GM12875 (cell line): ENCODE data around the gene KIAA1614.
"Not testable (repeated sequence)": the region's sequence is repeated elsewhere in the genome, so short reads cannot be mapped to it uniquely, and the experiment has no call there.

Experiments used
- H3K4me3 ChIP-seq: one replicate; pipeline ENCODE4 v1.5.1; 2011; ENCODE audit warnings: low read depth, low read length, control low read depth
- CTCF ChIP-seq: IDR thresholded peaks from 2 replicates; pipeline ENCODE4 v1.5.1; 2011; ENCODE audit warnings: low read depth, mild to moderate bottlenecking, control low read depth, inconsistent platforms, low read length, moderate library complexity, borderline replicate concordance; ENCODE audit not compliant: insufficient read depth

The KIAA1614 gene

GRCh38 chr1:180952657-180953013, 39.9 kb downstream of the KIAA1614 start:
- TF ChIP-seq CTCF, result no peak
- H3K4me3 ChIP-seq, result no peak overlapping the region

GRCh38 chr1:180953291-180954004, 40.8 kb downstream of the KIAA1614 start:
- H3K4me3 ChIP-seq, result peak overlapping the region; percentile 54
- TF ChIP-seq CTCF, result 0 out of 2 replicates have a peak, but pooled peaks have one; percentile 6

- H3K4me3 ChIP-seq, result peak overlapping the region; percentile 54
Measured at GRCh38 chr1:180954005-180954800, 41.5 kb downstream of the KIAA1614 start.

GRCh38 chr1:180954801-180955165, 42.1 kb downstream of the KIAA1614 start:
- H3K4me3 ChIP-seq, result no peak overlapping the region
- no peak for TF ChIP-seq CTCF

More at GRCh38 chr1:180954005-180954800, 41.5 kb downstream of the KIAA1614 start:
- TF ChIP-seq CTCF, result no peak

- no peak for TF ChIP-seq CTCF
- H3K4me3 ChIP-seq, result no peak overlapping the region
Measured at GRCh38 chr1:180956028-180956640, 43.4 kb downstream of the KIAA1614 start.

- H3K4me3 ChIP-seq, result not testable (repeated sequence)
Measured at GRCh38 chr1:180959620-180960019, 46.9 kb downstream of the KIAA1614 start.

GRCh38 chr1:180961622-180962021, 48.9 kb downstream of the KIAA1614 start:
- no peak for TF ChIP-seq CTCF

More at GRCh38 chr1:180961622-180962021, 48.9 kb downstream of the KIAA1614 start:
- no peak overlapping the region for H3K4me3 ChIP-seq
